GM23338 (cell line): ENCODE measurements around the gene UNC13A. TPM values are rescaled to one million over a fixed set of nuclear protein-coding genes. Genes with fewer than 3 reads are reported as not detected.

ENCODE experiments used
- ATAC-seq: fragments of 200-7000 bp; cut with Tn5 transposase; 3 replicates; pipeline ENCODE4 v1.9.1; 2020
- DNase-seq: peaks from one replicate; pipeline ENCODE4 v3.0.0-alpha.2; 2015; ENCODE audit warnings: low spot score
- H2AFZ ChIP-seq: fragments of 200-600 bp; sonication (generic); 2 replicates; pipeline ENCODE4 v1.8.0; 2016; ENCODE audit warnings: antibody characterized with exemption, mild to moderate bottlenecking, moderate library complexity
- H3F3A ChIP-seq: fragments of 200-600 bp; sonication (generic); replicated peaks from 2 replicates; pipeline ENCODE4 v1.8.0; 2017; ENCODE audit warnings: antibody characterized with exemption, mixed run types, low read depth
- H3K27ac ChIP-seq: fragments of 200-600 bp; sonication (generic); 2 replicates; pipeline ENCODE4 v1.6.1; 2016; ENCODE audit warnings: low read depth
- H3K27me3 ChIP-seq: fragments of 200-600 bp; sonication (generic); 2 replicates; pipeline ENCODE4 v1.8.0; 2016; ENCODE audit warnings: mild to moderate bottlenecking, mixed run types, moderate library complexity; ENCODE audit not compliant: insufficient read depth
- H3K36me3 ChIP-seq: fragments of 200-600 bp; sonication (generic); 2 replicates; pipeline ENCODE4 v1.8.0; 2016; ENCODE audit warnings: mild to moderate bottlenecking; ENCODE audit not compliant: insufficient read depth
- H3K4me1 ChIP-seq: fragments of 200-600 bp; sonication (generic); 2 replicates; pipeline ENCODE4 v1.8.0; 2016; ENCODE audit warnings: mild to moderate bottlenecking, moderate library complexity; ENCODE audit not compliant: insufficient read depth
- H3K4me2 ChIP-seq: fragments of 200-600 bp; sonication (generic); 2 replicates; pipeline ENCODE4 v1.7.1; 2017; ENCODE audit warnings: mixed run types
- H3K4me3 ChIP-seq: fragments of 200-600 bp; sonication (generic); 2 replicates; pipeline ENCODE4 v1.6.1; 2016; ENCODE audit warnings: mixed run types
- H3K79me2 ChIP-seq: fragments of 200-600 bp; sonication (generic); replicated peaks from 2 replicates; pipeline ENCODE4 v1.8.0; 2017; ENCODE audit warnings: mild to moderate bottlenecking; ENCODE audit not compliant: insufficient read depth
- H3K9me2 ChIP-seq: fragments of 200-600 bp; sonication (generic); 2 replicates; pipeline ENCODE4 v1.8.0; 2017; ENCODE audit not compliant: insufficient read depth
- H4K20me1 ChIP-seq: fragments of 200-600 bp; sonication (generic); replicated peaks from 2 replicates; pipeline ENCODE4 v1.8.0; 2017; ENCODE audit warnings: mild to moderate bottlenecking; ENCODE audit not compliant: insufficient read depth
- H3K27ac Mint-ChIP-seq: 2 replicates; pipeline ENCODE4 v1.8.0; 2020; ENCODE audit warnings: inconsistent platforms, mild to moderate bottlenecking, moderate library complexity, mixed read lengths
- H3K27me3 Mint-ChIP-seq: 3 replicates; pipeline ENCODE4 v1.8.0; 2022; ENCODE audit warnings: low read depth, mild to moderate bottlenecking, moderate library complexity, mixed read lengths, inconsistent platforms; ENCODE audit not compliant: insufficient read depth, poor library complexity
- H3K36me3 Mint-ChIP-seq: 3 replicates; pipeline ENCODE4 v1.8.0; 2021; ENCODE audit warnings: low read depth, mild to moderate bottlenecking, inconsistent platforms, moderate library complexity, mixed read lengths
- H3K4me1 Mint-ChIP-seq: 3 replicates; pipeline ENCODE4 v1.8.0; 2020; ENCODE audit warnings: mild to moderate bottlenecking, inconsistent platforms, mixed read lengths
- H3K4me3 Mint-ChIP-seq: 3 replicates; pipeline ENCODE4 v1.8.0; 2021; ENCODE audit warnings: moderate library complexity, mild to moderate bottlenecking, inconsistent platforms, mixed read lengths
- H3K9me3 Mint-ChIP-seq: 3 replicates; pipeline ENCODE4 v1.8.0; 2020; ENCODE audit warnings: moderate library complexity, mild to moderate bottlenecking, inconsistent platforms, mixed read lengths
- CREB1 ChIP-seq: fragments of 250-450 bp; sonication (Bioruptor Pico); IDR thresholded peaks from 2 replicates; pipeline ENCODE4 v1.5.0; 2020; ENCODE audit warnings: low read depth, mild to moderate bottlenecking, moderate library complexity
- EZH2 ChIP-seq: fragments of 200-600 bp; sonication (generic); IDR thresholded peaks from one replicate; pipeline ENCODE4 v1.8.0; 2017; ENCODE audit warnings: antibody characterized with exemption, mild to moderate bottlenecking, low read depth; ENCODE audit not compliant: unreplicated experiment
- EZH2phosphoT487 ChIP-seq: fragments of 200-600 bp; sonication (generic); IDR thresholded peaks from one replicate; pipeline ENCODE4 v1.8.1; 2018; ENCODE audit warnings: antibody characterized with exemption; ENCODE audit not compliant: unreplicated experiment
- JUNB ChIP-seq: IDR thresholded peaks from one replicate; pipeline ENCODE4 v1.6.1; 2016; ENCODE audit warnings: antibody characterized with exemption; ENCODE audit not compliant: unreplicated experiment
- NANOG ChIP-seq: IDR thresholded peaks from 2 replicates; pipeline ENCODE4 v1.6.1; 2016; ENCODE audit warnings: antibody characterized with exemption, borderline replicate concordance
- POLR2AphosphoS5 ChIP-seq: IDR thresholded peaks from 2 replicates; pipeline ENCODE4 v1.6.1; 2016; ENCODE audit warnings: antibody characterized with exemption, low read depth
- REST ChIP-seq: IDR thresholded peaks from one replicate; pipeline ENCODE4 v1.6.1; 2018; ENCODE audit warnings: antibody characterized with exemption; ENCODE audit not compliant: unreplicated experiment
- STAT1 ChIP-seq: IDR thresholded peaks from one replicate; pipeline ENCODE4 v1.6.1; 2016; ENCODE audit warnings: antibody characterized with exemption; ENCODE audit not compliant: unreplicated experiment
- ZNF114 ChIP-seq: fragments of 250-450 bp; sonication (Bioruptor Pico); IDR thresholded peaks from 2 replicates; pipeline ENCODE4 v1.5.0; 2020; ENCODE audit warnings: mild to moderate bottlenecking, moderate library complexity
- ZNF331 ChIP-seq: fragments of 250-450 bp; sonication (Bioruptor Pico); IDR thresholded peaks from 2 replicates; pipeline ENCODE4 v1.5.0; 2020; ENCODE audit warnings: low read depth, mild to moderate bottlenecking, moderate library complexity
- polyA plus RNA-seq: library from polyadenylated mRNA; unstranded; fragments of >200 nt; fragmentation: Nextera tagmentation; extraction: Ambion mirVana; gene quantifications from 2 replicates; pipeline ENCODE4 v1.2.1, GENCODE V29; 2016
- total RNA-seq: library from RNA; depleted of rRNA; stranded (reverse); fragments of >200 nt; shearing (Covaris generic); gene quantifications from 2 replicates; pipeline ENCODE4 v1.2.3, GENCODE V29; 2014
- TF ChIP-seq, protein P1 (sequence below): fragments of 250-450 bp; sonication (Bioruptor Pico); IDR thresholded peaks from 2 replicates; pipeline ENCODE4 v1.5.0; 2020; ENCODE audit warnings: mild to moderate bottlenecking, moderate library complexity
- TF ChIP-seq, protein P2 (sequence below): IDR thresholded peaks from 2 replicates; pipeline ENCODE4 v1.6.1; 2016; ENCODE audit warnings: antibody characterized with exemption
- TF ChIP-seq, protein P3 (sequence below), 2 experiments: fragments of 200-600 bp in 1 of 2; sonication (generic) in 1 of 2; conservative IDR thresholded peaks; 2 replicates each; pipeline versions ENCODE4 v1.5.1 to v1.6.1; 2016 to 2017; ENCODE audit warnings: antibody characterized with exemption in 2 of 2, low read depth in 2 of 2, mild to moderate bottlenecking in 2 of 2, moderate library complexity in 1 of 2

The UNC13A gene
- total and polyA plus RNA-seq, 2 experiments from 2014 or later, result 9.5 to 30.4 TPM

GRCh38 chr19:17685451-17686022 lies 2.6 kb downstream of the UNC13A start:
- Histone ChIP-seq H2AFZ (no peak overlapping the region), H3K4me2 (peak overlapping the region; percentile 90), H3F3A (peaks cover 12% of the 10 kb centered on the region; the same call in 1 of the 2 replicates), H3K4me3 (peak overlapping the region; percentile 97), H3K9me2 (no peaks in the 10 kb centered on the region), H3K4me1 (peaks cover 14% of the 10 kb centered on the region), H3K27me3 (peaks cover 3% of the 10 kb centered on the region; the same call in 1 of the 2 replicates), H3K27ac (no peak overlapping the region), H3K79me2 (peaks cover 59% of the 10 kb centered on the region), H3K36me3 (no peaks in the 10 kb centered on the region), H4K20me1 (peaks cover 21% of the 10 kb centered on the region)
- H3K9me3 Mint-ChIP-seq, result peaks cover 2% of the 10 kb centered on the region; the same call in 1 of the 3 replicates
- DNase-seq (peak; percentile 62), ATAC-seq (peak; percentile 6; the same call in 2 of the 3 replicates)
- H3K4me1 Mint-ChIP-seq, result peaks cover 19% of the 10 kb centered on the region
- peaks cover 14% of the 10 kb centered on the region for H3K27me3 Mint-ChIP-seq
- peak overlapping the region; percentile 52; the same call in 1 of the 2 replicates for H3K27ac Mint-ChIP-seq
- TF ChIP-seq ZNF331 (CRISPR knock-in tag) (no peak), CREB1 (no peak), EZH2phosphoT487 (no peak), JUNB (no peak), ZNF114 (CRISPR knock-in tag) (no peak), NANOG (no peak), STAT1 (no peak), REST (no peak), EZH2 (no peak), POLR2AphosphoS5 (no peak)
- TF ChIP-seq, protein P1, sequence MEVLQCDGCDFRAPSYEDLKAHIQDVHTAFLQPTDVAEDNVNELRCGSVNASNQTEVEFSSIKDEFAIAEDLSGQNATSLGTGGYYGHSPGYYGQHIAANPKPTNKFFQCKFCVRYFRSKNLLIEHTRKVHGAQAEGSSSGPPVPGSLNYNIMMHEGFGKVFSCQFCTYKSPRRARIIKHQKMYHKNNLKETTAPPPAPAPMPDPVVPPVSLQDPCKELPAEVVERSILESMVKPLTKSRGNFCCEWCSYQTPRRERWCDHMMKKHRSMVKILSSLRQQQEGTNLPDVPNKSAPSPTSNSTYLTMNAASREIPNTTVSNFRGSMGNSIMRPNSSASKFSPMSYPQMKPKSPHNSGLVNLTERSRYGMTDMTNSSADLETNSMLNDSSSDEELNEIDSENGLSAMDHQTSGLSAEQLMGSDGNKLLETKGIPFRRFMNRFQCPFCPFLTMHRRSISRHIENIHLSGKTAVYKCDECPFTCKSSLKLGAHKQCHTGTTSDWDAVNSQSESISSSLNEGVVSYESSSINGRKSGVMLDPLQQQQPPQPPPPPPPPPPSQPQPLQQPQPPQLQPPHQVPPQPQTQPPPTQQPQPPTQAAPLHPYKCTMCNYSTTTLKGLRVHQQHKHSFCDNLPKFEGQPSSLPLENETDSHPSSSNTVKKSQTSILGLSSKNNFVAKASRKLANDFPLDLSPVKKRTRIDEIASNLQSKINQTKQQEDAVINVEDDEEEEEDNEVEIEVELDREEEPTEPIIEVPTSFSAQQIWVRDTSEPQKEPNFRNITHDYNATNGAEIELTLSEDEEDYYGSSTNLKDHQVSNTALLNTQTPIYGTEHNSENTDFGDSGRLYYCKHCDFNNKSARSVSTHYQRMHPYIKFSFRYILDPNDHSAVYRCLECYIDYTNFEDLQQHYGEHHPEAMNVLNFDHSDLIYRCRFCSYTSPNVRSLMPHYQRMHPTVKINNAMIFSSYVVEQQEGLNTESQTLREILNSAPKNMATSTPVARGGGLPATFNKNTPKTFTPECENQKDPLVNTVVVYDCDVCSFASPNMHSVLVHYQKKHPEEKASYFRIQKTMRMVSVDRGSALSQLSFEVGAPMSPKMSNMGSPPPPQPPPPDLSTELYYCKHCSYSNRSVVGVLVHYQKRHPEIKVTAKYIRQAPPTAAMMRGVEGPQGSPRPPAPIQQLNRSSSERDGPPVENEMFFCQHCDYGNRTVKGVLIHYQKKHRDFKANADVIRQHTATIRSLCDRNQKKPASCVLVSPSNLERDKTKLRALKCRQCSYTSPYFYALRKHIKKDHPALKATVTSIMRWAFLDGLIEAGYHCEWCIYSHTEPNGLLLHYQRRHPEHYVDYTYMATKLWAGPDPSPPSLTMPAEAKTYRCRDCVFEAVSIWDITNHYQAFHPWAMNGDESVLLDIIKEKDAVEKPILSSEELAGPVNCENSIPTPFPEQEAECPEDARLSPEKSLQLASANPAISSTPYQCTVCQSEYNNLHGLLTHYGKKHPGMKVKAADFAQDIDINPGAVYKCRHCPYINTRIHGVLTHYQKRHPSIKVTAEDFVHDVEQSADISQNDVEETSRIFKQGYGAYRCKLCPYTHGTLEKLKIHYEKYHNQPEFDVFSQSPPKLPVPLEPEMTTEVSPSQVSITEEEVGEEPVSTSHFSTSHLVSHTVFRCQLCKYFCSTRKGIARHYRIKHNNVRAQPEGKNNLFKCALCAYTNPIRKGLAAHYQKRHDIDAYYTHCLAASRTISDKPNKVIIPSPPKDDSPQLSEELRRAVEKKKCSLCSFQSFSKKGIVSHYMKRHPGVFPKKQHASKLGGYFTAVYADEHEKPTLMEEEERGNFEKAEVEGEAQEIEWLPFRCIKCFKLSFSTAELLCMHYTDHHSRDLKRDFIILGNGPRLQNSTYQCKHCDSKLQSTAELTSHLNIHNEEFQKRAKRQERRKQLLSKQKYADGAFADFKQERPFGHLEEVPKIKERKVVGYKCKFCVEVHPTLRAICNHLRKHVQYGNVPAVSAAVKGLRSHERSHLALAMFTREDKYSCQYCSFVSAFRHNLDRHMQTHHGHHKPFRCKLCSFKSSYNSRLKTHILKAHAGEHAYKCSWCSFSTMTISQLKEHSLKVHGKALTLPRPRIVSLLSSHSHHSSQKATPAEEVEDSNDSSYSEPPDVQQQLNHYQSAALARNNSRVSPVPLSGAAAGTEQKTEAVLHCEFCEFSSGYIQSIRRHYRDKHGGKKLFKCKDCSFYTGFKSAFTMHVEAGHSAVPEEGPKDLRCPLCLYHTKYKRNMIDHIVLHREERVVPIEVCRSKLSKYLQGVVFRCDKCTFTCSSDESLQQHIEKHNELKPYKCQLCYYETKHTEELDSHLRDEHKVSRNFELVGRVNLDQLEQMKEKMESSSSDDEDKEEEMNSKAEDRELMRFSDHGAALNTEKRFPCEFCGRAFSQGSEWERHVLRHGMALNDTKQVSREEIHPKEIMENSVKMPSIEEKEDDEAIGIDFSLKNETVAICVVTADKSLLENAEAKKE (CRISPR knock-in tag), result no peak
- TF ChIP-seq, protein P2, sequence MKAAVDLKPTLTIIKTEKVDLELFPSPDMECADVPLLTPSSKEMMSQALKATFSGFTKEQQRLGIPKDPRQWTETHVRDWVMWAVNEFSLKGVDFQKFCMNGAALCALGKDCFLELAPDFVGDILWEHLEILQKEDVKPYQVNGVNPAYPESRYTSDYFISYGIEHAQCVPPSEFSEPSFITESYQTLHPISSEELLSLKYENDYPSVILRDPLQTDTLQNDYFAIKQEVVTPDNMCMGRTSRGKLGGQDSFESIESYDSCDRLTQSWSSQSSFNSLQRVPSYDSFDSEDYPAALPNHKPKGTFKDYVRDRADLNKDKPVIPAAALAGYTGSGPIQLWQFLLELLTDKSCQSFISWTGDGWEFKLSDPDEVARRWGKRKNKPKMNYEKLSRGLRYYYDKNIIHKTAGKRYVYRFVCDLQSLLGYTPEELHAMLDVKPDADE, result no peak
- TF ChIP-seq, protein P3, sequence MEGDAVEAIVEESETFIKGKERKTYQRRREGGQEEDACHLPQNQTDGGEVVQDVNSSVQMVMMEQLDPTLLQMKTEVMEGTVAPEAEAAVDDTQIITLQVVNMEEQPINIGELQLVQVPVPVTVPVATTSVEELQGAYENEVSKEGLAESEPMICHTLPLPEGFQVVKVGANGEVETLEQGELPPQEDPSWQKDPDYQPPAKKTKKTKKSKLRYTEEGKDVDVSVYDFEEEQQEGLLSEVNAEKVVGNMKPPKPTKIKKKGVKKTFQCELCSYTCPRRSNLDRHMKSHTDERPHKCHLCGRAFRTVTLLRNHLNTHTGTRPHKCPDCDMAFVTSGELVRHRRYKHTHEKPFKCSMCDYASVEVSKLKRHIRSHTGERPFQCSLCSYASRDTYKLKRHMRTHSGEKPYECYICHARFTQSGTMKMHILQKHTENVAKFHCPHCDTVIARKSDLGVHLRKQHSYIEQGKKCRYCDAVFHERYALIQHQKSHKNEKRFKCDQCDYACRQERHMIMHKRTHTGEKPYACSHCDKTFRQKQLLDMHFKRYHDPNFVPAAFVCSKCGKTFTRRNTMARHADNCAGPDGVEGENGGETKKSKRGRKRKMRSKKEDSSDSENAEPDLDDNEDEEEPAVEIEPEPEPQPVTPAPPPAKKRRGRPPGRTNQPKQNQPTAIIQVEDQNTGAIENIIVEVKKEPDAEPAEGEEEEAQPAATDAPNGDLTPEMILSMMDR (conservative IDR thresholded peaks at IDR 0.05; ENCODE audit: low read depth in 2 of 2), result no peak
- H3K36me3 Mint-ChIP-seq, result peaks cover 18% of the 10 kb centered on the region
- H3K4me3 Mint-ChIP-seq, result peak overlapping the region; percentile 100
